OCI-M2 (cell line): ENCODE results near the gene RASA3.

Experiments used
- DNase-seq: peaks from one replicate; lab custom pipeline; 2025; ENCODE audit not compliant: unreplicated experiment; lab: John Stamatoyannopoulos, UW

Gene RASA3

DNA sequence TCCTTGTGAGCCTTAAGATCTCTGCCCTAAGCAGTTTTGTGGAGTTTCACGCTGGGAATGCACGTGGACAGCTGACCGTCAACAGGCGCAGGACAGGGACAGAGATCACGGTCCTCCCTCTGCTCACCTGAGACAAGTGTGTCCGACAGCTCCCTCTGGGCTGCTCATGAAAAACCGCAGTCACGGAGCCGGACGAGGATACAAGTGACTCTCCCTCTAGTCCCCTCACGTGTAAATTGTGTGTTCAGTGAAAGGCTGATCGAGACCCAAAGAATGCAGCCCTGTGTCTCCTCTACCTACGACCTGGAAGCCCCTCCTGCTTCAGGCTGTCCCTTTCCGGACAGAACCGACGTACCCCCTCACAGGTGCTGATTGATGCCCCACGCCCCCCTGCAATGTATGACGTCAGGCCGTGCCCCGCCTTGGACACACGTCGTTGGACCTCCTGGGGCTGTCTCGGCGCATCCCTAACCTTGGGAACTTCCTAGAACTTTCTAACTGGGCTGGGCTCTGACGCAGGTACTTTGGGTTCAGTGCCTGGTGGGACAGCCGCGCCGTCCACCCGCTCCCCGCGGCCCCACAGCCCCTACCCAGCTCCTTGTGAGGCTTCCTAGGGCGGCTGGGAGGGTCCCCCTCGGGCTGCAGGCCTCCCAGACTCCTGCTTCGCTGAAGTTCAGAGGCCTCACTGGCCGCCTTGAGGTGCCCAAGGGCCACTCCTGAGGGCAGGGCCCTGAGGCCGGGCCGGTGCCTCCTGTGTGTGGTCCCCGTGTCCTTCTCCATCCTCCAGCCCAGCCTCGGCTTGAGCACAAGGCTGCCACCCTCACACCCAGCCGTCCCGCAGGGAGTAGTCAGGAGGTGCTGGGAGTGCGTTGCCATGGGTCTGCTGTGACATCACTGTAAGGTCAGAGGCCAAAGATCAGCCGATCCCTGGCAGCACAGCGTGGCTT lies 158.9 kb downstream of the RASA3 start, which contains the start of gene C13orf46:
Gene C13orf46 (minus strand): TSS at position 859 of the 947 bp plus-strand sequence. CDS start 79 bp downstream, at position 780.
- no peak for DNase-seq

DNA sequence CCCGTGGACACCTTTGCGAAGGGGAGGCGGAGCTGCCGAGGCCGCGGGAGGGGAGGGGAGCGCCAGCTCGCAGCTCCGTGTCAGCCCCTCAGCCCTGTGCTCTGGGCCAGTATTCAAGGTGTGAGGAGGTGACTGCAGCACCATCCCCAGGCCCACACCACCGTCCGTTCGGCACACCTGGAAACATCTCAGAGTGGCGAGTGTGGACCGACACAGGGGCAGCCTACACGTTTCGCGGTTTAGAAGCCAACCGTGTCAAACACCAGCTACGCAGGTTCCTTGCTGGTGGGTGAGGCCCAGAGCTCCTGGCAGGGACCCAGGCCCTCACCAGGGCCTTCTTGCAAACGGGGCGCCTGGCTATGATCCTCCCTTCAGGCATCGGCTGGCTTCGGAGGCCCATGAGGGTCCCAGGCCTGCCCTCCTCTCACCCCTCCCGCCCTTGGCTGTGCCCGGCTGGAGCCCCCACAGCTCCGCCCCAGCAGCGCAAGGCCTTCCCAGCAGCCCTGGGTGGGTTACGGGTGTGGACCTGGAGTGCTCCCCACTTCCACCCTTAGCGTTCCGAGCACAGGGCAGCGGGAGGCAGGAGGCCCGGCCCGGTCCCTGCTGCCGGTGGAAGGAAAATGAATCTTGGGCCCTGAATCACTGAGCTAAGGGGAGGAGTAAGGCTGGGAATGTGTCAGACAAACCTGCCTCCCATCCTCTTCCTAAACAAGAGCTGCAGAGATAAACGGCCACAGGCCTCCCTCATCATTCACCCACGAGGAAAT lies 159.8 kb downstream of the RASA3 start:
- no peak for DNase-seq

DNA sequence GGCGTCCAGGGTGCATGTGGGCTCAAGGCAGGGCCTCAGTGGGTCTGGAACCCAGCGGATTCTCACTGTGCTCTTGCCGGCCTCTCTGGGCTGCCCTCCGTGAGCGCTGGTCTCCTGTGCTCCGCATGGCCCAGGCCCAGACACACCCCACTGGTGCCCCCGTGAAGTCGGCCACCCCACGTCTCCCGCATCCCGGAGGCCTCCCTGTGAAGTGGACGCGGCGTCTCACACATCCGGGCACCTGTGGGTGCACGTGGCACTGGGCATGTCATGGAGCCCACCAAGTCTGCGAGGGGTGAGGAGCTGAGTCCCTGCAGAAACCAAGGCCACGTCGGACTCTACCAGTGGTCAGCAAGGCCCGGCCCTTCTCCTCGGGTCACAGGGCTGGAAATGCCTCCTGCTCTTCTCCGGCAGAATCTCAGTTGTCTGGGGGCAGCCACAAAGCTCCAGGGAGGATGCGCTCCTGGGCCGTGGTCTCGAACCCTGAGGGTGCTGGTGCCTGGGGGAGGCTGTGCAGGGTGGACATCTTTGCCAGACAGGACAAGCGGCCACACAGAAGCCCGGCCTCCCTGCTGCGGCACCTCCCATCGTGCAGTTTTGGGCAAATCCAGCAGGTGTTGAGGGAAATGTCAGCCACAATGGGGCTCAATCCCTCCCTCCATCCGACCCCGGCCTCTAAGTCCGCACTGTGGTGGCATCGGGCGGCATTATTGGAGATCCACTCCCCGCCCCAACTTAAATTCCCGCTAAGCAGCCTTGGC lies 160.8 kb downstream of the RASA3 start:
- DNase-seq = no peak

DNA sequence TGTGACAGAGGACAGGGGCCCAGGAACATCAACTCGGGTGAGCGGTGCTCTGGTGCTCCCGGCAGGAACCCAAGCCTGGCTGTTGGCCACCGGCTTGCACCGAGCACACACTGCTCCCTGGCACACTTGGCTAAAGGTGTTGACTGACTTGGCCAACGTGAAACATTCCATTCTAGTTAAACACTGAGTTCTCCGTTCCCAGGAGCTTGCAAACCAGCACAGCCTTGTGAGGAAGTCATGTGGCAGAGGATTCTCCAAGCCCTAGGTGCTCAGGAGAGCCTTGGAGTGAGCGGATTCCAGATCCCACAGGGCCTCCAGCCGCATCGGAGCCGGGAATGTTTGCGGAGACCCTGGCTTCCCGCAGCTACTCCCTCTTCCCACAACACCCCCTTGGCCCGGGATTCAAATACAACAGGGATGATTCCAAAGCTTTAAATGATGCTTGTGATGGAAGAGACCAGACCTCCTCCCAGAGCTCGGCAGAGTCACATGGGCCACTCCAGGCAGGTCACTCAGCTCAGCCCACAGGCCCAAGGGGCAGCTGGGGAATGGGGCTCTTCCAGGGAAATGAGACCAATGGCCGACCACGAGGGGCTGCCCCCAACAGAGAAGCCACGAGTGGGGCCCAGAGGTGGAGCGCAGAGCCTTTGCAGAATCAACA lies 161.5 kb downstream of the RASA3 start:
- no peak for DNase-seq

DNA sequence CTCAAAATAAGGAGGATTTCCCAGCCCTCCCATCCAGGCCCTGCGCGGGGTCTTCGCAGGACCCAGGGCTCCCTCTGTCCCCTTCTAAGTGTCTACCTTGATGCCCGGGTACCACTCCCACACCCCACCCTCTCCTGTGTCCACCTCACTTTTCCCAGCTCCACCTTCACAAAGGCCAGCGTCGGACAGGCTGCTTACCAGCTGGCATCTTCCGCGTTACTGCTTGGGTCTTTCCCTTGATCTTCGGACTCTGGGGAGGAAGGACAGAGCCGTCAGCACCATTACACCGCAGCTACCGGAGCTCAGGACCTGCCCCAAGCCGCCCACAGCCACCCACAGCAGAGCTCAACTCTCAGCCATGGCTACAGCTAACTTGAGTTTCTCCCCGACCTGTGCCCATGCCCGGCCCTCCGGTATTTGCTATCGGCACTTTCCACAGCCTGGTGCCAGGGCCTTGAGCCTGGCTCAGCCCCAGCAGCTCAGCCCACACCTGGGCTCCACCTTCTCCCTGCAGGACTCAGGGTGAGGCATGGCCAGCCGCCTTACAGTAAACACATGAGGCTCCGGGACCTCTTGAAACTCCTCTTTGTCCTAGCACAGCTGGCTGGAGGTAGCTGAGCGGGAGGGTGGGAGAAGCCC lies 162.3 kb downstream of the RASA3 start:
- DNase-seq = no peak

DNA sequence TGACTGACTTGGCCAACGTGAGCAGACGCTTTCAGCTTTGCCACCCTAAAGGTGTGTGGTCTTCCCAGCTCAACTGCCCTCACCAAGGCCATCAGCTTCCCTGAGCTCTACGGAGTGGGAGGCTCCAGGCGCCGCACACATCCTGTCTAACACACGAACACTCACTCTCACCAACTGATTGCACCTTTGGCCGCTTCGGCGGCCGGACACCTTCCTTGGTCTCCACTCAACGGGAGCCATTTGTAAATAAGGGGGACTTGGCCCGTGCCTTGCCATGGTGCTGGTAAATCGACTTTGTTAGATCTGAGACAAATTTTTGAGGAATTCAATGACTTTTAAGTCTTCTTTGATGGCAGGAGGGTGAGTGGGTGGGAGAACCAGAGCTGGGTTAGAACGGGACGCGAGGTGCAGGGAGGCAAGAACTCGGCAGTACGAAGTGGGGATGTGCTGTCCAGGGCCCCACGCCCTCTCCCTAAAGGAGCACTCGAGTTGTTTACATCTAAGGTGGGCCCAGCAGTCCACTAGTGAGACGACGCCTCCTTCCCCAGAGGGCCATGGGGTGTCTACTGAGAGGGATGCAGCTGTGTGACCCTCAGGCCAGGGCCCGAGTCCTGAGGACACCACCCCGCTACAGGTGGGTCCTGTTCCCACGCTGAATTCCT lies 163.0 kb downstream of the RASA3 start:
- DNase-seq = no peak

DNA sequence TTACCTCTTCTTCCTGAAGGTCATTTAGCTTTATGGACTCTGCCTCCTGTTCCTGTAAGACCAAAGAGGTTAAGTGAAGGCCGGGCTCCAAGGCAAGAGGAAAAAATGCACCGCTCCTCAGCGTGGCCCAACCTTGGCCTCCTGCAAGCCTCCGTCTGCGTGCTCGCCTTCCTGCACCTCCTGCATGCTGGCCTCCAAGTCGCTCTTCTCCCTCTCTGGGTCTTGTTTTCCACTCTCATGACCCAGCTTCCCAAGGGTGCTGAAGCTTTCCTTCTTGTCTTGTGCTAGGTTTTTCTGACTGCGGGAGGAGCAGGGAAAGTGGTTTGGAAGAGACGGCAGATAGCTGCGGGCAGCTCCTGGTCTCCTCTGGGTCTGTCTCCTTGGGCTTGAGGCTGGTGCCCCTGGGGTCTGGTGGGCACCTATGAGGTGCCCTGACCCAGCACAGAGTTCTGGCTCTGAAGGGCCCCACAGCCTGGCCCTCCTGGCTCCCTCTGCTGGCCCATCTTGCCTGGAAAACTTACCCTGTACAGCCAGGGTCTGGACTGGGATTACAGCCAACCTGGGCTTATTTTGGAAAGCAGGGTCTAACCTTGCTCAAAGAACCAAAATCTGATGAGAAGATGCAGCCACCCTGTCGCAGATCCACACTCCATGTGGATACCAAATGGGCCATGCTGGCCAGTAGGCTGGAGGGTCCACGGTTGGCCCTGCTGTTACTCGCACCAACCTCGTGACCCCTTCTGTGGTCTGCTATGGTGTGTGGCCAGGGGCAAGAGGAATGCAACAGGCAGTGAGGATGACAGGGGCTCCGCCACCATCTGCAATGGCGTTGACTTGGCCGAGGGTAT lies 163.7 kb downstream of the RASA3 start:
- DNase-seq = no peak

DNA sequence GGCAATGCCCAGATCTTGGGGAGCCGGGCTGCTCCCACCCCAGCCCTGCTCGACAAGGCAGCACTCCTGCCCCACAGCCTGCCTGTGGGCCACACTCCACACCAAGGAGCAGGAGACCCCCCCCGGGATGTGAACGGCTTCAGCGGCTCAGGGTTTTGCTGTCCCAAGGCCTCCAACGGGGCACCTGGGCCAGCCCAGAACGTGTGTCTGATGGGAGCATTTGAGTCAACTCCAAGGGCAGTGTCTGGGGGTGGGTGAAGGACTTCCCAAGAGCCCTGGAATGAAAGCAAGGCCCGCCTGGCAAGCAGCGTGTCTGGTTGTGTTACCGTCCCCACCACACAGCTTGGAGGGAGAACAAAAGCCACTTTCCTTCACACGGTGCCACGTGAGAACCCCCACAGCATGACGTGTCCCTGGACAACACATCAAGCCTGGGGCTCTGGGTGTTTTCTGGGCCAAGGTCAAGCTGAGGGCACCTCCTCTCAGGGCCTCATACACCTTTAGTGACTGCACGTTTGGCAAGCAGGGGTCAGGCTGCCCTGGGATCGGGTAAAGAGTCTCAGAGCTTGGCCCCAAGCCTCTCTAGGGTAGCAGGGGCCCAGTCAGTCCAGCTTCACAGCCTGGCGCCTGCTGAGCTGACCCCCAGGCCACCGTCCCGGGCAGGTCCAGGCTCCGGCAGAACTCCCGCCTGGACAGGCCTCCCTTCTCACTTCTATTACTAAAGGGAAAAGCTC lies 164.5 kb downstream of the RASA3 start:
- no peak for DNase-seq

DNA sequence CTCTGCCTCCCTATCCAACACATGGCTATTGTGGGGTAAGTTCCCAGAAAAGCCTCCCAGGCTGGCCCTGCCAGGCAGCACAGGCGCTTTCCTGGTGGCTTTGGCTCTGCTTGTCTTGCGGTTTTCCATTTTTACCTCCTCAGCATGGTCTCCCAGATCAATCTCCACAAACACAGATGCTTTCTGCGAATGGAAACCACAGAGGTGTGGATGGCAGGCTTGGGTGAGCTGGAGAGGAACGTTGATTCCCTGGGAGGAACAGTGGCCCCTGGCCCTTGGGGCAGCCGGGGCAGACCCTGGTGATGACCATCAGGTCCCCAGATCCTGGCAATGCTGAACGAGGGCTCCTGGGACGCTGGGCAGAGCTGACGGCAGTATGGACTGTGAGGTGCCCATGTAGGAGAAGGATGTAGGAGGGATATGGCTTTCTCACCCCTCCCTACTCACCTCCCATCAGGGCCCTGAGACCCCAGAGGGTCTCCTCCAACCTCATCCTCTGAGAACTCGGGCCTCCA lies 165.2 kb downstream of the RASA3 start:
- DNase-seq = no peak

DNA sequence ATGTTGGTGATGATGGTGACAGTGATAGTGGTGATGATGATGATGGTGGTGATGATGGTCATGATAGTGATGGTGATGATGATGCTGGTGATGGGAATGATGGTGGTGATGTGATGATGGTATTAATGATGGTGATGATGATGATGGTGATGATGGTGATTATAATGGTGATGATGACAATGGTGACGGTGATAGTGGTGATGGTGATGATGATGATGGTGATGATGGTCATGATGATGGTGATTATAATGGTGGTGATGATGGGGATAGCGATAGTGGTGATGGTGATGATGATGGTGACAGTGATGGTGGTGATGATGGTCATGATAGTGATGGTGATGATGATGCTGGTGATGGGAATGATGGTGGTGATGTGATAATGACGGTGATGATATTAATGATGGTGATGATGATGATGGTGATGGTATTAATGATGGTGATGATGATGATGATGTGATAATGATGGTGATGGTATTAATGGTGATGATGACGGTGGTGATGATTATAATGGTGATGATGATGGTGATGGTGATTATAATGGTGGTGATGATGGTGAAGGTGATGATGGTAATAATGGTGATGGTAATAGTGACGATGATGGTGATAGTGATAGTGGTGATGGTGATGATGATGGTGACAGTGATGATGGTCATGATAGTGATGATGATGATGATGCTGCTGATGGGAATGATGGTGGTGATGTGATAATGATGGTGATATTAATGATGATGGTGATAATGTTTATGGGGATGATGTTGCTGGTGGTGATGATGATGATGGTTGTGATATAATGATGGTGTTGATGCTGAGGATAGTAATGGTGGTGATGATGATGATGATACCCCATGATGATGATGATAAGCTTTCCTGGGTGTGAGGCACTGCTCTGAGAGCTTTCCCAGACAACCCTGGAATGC lies 166.2 kb downstream of the RASA3 start:
- no peak for DNase-seq

DNA sequence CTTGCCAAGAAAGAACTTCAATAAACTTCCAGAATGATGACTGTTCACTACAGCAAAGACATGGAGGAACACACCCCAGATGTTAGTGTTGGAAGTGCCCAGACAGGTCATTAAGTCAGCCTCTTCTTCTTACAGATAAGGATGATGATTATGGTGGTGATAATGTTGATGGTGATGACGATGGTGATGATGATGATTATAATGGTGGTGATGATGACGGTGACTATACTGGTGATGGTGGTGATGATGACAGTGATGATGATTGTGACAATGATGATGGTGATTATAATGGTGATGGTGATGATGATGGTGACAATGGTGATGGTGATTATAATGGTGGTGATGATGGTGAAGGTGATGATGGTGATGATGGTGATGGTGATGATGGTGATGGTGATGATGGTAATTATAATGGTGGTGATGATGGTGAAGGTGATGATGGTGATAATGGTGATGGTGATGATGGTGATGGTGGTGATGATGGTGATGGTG lies 167.0 kb downstream of the RASA3 start:
- no peak for DNase-seq

DNA sequence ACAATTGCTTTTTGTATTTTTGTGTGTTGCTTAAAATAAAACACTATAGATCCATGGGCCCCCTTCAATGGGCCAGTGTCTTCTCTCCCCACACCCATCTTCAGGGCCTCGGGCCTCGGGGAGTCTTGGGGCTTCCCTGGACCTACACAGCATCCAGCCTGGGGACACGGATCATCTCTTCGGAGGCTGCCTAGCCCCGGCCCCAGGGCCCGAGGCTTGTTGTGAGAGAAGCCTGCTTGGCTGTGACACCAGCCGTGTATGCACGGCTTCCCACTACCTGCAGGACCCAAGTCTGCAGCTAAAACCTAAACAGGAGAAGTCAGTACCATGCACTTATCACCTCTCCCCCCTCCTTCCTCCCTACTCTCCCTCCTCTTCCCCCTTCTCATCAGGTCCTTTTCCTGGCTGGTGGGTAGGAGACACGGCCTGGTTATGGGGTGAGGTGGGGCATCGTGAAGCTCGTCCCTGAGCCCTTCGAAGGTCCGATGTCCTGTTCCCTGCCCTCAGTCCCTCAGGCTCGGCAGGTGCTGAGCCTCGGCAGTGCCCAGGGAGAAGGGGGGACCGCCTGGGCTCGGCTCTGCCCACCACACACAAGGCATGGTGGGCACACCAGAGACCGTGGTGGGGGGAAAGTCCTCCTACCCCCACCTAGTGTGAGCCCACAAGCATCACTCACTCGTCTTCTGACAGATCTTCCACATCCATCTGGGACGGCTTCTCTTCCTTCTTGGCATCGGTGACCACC lies 168.0 kb downstream of the RASA3 start:
- DNase-seq = no peak

DNA sequence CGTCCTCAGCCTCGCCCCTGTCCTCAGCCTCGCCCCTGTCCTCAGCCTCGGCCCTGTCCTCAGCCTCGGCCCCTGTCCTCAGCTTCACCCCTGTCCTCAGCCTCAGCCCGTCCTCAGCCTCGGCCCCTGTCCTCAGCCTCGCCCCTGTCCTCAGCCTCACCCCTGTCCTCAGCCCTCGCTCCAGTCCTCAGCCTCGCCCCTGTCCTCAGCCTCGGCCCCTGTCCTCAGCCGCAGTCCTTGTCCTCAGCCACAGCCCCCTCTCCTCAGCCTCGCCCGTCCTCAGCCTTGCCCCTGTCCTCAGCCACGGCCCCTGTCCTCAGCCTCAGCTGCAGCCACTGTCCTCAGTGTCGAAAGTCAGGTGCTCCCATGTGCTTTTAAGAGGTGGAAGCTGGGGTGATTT lies 169.0 kb downstream of the RASA3 start:
- no peak for DNase-seq

DNA sequence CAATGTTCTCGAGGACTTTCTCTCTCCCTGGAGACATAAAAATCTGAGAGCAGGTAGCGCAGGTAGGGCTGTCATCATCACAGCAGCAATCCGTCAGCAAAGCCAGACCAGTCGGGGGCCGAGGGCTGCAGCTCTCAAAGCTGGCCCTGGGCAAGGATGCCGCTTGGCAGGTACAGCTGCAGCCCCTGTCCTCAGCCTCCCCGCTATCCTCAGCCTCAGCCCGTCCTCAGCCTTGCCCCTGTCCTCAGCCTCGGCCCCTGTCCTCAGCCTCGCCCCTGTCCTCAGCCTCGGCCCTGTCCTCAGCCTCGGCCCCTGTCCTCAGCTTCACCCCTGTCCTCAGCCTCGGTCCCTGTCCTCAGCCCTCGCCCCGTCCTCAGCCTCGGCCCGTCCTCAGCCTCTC lies 169.4 kb downstream of the RASA3 start:
- DNase-seq = no peak

DNA sequence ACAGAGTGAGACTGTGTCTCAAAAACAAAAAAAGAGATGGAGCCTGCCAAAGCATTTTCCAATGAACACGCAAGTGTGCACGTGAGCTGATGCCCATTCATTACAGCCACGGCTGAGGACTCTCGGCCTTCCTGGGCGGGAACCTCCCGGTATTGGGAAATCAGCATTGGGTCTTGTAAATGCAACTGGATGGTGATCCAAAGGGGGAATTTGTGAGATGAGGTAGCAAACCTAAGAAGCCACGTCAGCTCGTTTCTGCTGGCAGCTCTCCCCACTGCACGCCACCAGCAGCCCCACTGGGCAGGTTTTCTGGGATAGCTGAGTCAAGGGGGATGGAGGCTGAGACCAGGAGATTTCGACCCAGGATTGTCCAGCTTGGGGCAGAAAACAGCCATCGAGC lies 170.0 kb downstream of the RASA3 start:
- no peak for DNase-seq
